KMS-11 (cell line): Measurements from ENCODE around the gene CD28.
A peak's percentile ranks its signal among the peaks of the same experiment; 100 is the strongest.

Experiments used
- H2AFZ ChIP-seq: fragments of 200-600 bp; sonication (generic); 2 replicates; pipeline ENCODE4 v1.6.1; 2016; ENCODE audit warnings: antibody characterized with exemption, mixed run types, low read depth
- H3K27ac ChIP-seq: fragments of 200-600 bp; sonication (generic); 2 replicates; pipeline ENCODE4 v1.6.1; 2016; ENCODE audit warnings: mild to moderate bottlenecking, mixed run types
- H3K27me3 ChIP-seq: fragments of 200-600 bp; sonication (generic); 2 replicates; pipeline ENCODE4 v1.6.1; 2017; ENCODE audit warnings: mild to moderate bottlenecking, low read depth, mixed run types, moderate library complexity; ENCODE audit not compliant: insufficient read depth
- H3K36me3 ChIP-seq: fragments of 200-600 bp; sonication (generic); 2 replicates; pipeline ENCODE4 v1.6.1; 2017; ENCODE audit warnings: mild to moderate bottlenecking, mixed run types; ENCODE audit not compliant: insufficient read depth
- H3K4me1 ChIP-seq: fragments of 200-600 bp; sonication (generic); 2 replicates; pipeline ENCODE4 v1.6.1; 2016; ENCODE audit warnings: mild to moderate bottlenecking, low read depth, mixed run types; ENCODE audit not compliant: poor library complexity, severe bottlenecking
- H3K4me2 ChIP-seq: fragments of 200-600 bp; sonication (generic); 2 replicates; pipeline ENCODE4 v1.7.0; 2016; ENCODE audit warnings: mild to moderate bottlenecking, mixed run types
- H3K4me3 ChIP-seq: fragments of 200-600 bp; sonication (generic); IDR thresholded peaks from 2 replicates; pipeline ENCODE4 v1.6.1; 2017; ENCODE audit warnings: low read depth, low read length, mixed read lengths; ENCODE audit not compliant: insufficient read depth
- H3K79me2 ChIP-seq: fragments of 200-600 bp; sonication (generic); 2 replicates; pipeline ENCODE4 v1.6.1; 2016; ENCODE audit warnings: low read depth, mixed run types; ENCODE audit not compliant: insufficient read depth
- H3K9ac ChIP-seq: fragments of 200-600 bp; sonication (generic); 2 replicates; pipeline ENCODE4 v1.6.1; 2016; ENCODE audit warnings: mild to moderate bottlenecking, mixed run types
- H4K20me1 ChIP-seq: fragments of 200-600 bp; sonication (generic); 2 replicates; pipeline ENCODE4 v1.6.1; 2016; ENCODE audit warnings: mild to moderate bottlenecking, mixed run types; ENCODE audit not compliant: insufficient read depth
- CTCF ChIP-seq: fragments of 200-600 bp; sonication (generic); conservative IDR thresholded peaks from 2 replicates; pipeline ENCODE4 v1.6.1; 2017; ENCODE audit warnings: low read depth, mild to moderate bottlenecking, antibody characterized with exemption, low read length, moderate library complexity, mixed read lengths

The CD28 gene

GRCh38 chr2:203685789-203686420 lies 20.5 kb upstream of the CD28 start:
- no peak overlapping the region for H2AFZ ChIP-seq
- no peak overlapping the region for H3K27ac ChIP-seq
- H3K4me2 ChIP-seq: no peak overlapping the region
- no peaks in the 10 kb centered on the region for H3K27me3 ChIP-seq
- peaks cover 83% of the 10 kb centered on the region for H3K4me1 ChIP-seq
- no peak overlapping the region for H3K4me3 ChIP-seq
- no peaks in the 10 kb centered on the region for H4K20me1 ChIP-seq
- H3K36me3 ChIP-seq: no peaks in the 10 kb centered on the region
- TF ChIP-seq CTCF: no peak
- H3K79me2 ChIP-seq: no peaks in the 10 kb centered on the region
- H3K9ac ChIP-seq: no peak overlapping the region

GRCh38 chr2:203687165-203687564 lies 19.3 kb upstream of the CD28 start:
- no peak overlapping the region for H2AFZ ChIP-seq
- no peak for TF ChIP-seq CTCF
- H4K20me1 ChIP-seq: no peaks in the 10 kb centered on the region
- H3K4me1 ChIP-seq: peaks cover 83% of the 10 kb centered on the region
- H3K36me3 ChIP-seq: no peaks in the 10 kb centered on the region
- no peak overlapping the region for H3K9ac ChIP-seq
- H3K4me3 ChIP-seq: no peak overlapping the region
- no peaks in the 10 kb centered on the region for H3K27me3 ChIP-seq
- H3K4me2 ChIP-seq: no peak overlapping the region
- no peaks in the 10 kb centered on the region for H3K79me2 ChIP-seq
- H3K27ac ChIP-seq: no peak overlapping the region

GRCh38 chr2:203688798-203689197 lies 17.6 kb upstream of the CD28 start:
- Histone ChIP-seq H3K9ac (no peak overlapping the region), H3K4me3 (peak overlapping the region; percentile 10), H3K27ac (peak overlapping the region; percentile 53), H3K27me3 (no peaks in the 10 kb centered on the region), H3K36me3 (no peaks in the 10 kb centered on the region), H4K20me1 (no peaks in the 10 kb centered on the region), H3K4me1 (peaks cover 88% of the 10 kb centered on the region), H3K79me2 (no peaks in the 10 kb centered on the region), H2AFZ (no peak overlapping the region), H3K4me2 (peak overlapping the region; percentile 81)
- no peak for TF ChIP-seq CTCF

GRCh38 chr2:203689426-203690116 lies 16.9 kb upstream of the CD28 start:
- Histone ChIP-seq H3K27ac (peak overlapping the region; percentile 53), H3K9ac (peak overlapping the region; percentile 22; the same call in 1 of the 2 replicates), H3K4me2 (peak overlapping the region; percentile 81), H2AFZ (peak overlapping the region; percentile 36; the same call in 1 of the 2 replicates), H3K79me2 (no peaks in the 10 kb centered on the region), H3K4me1 (peaks cover 88% of the 10 kb centered on the region), H4K20me1 (no peaks in the 10 kb centered on the region), H3K36me3 (no peaks in the 10 kb centered on the region), H3K27me3 (no peaks in the 10 kb centered on the region), H3K4me3 (peak overlapping the region; percentile 10)
- no peak for TF ChIP-seq CTCF
